ENCODE results near the gene RAI1. TPM values are rescaled to one million over a fixed set of nuclear protein-coding genes. Genes with fewer than 3 reads are reported as not detected.

RAI1 gene
- total RNA-seq, 2 donors from 2014 or later = 15.8 to 23.8 TPM

- ATAC-seq (no peak), DNase-seq (no peak)
- intact Hi-C loops (cut with DNase I, micrococcal nuclease) = no loop called here
Observed at GRCh38 chr17:17848311-17849082, 167.2 kb downstream of the RAI1 start.

GRCh38 chr17:17849147-17849820 lies 168.0 kb downstream of the RAI1 start:
- DNase-seq (peak; percentile 52 to 73), ATAC-seq (peak; percentile 44)
- intact Hi-C loops (cut with DNase I, micrococcal nuclease) = no loop called here

GRCh38 chr17:17849845-17850373 lies 168.7 kb downstream of the RAI1 start:
- intact Hi-C loops (cut with DNase I, micrococcal nuclease) = loop anchor here in 1 of 2 donors (5.0 kb wide), 1 partner anchor 38 kb away; no protein-coding TSS in a partner anchor
- ATAC-seq = peak; percentile 6

GRCh38 chr17:17851103-17852002 lies 170.1 kb downstream of the RAI1 start:
- intact Hi-C loops (cut with DNase I, micrococcal nuclease) = loop anchor here in 1 of 2 donors (5.0 kb wide), 1 partner anchor 39 kb away; no protein-coding TSS in a partner anchor
- ATAC-seq (no peak), DNase-seq (no peak)

More at GRCh38 chr17:17849845-17850373, 168.7 kb downstream of the RAI1 start:
- DNase-seq = no peak

GRCh38 chr17:17852930-17853329 lies 171.7 kb downstream of the RAI1 start:
- intact Hi-C loops (cut with DNase I, micrococcal nuclease) = loop anchor here in 1 of 2 donors (5.0 kb wide), 1 partner anchor 41 kb away; no protein-coding TSS in a partner anchor
- ATAC-seq (no peak), DNase-seq (no peak)

- DNase-seq = no peak
- intact Hi-C loops (cut with DNase I, micrococcal nuclease) = loop anchor here in 1 of 2 donors (5.0 kb wide), 1 partner anchor 42 kb away; no protein-coding TSS in a partner anchor
- no peak for ATAC-seq
Observed at GRCh38 chr17:17853811-17854447, 172.7 kb downstream of the RAI1 start.

- no peak for ATAC-seq
- intact Hi-C loops (cut with DNase I, micrococcal nuclease) = loop anchor here in 1 of 2 donors (5.0 kb wide), 1 partner anchor 54 kb away; no protein-coding TSS in a partner anchor
- no peak for DNase-seq
Observed at GRCh38 chr17:17855976-17856375, 174.7 kb downstream of the RAI1 start.

GRCh38 chr17:17856386-17856785 lies 175.1 kb downstream of the RAI1 start:
- DNase-seq (no peak), ATAC-seq (no peak)
- intact Hi-C loops (cut with DNase I, micrococcal nuclease) = loop anchor here in 1 of 2 donors (5.0 kb wide), 1 partner anchor 54 kb away; no protein-coding TSS in a partner anchor

GRCh38 chr17:17857496-17857895 lies 176.2 kb downstream of the RAI1 start:
- intact Hi-C loops (cut with DNase I, micrococcal nuclease) = loop anchor here in 1 of 2 donors (5.0 kb wide), 1 partner anchor 55 kb away; no protein-coding TSS in a partner anchor
- ATAC-seq = no peak
- DNase-seq = no peak

GRCh38 chr17:17859909-17860765 lies 178.9 kb downstream of the RAI1 start:
- DNase-seq (peak; percentile 43 to 72), ATAC-seq (peak; percentile 92)
- intact Hi-C loops (cut with DNase I, micrococcal nuclease) = loop anchor here (2.0 to 10.0 kb wide), 3 partner anchors 47 to 185 kb away; no protein-coding TSS in a partner anchor

- DNase-seq (no peak), ATAC-seq (peak; percentile 20)
- intact Hi-C loops (cut with DNase I, micrococcal nuclease) = loop anchor here in 1 of 2 donors (2.0 to 10.0 kb wide), 2 partner anchors 48 to 186 kb away; no protein-coding TSS in a partner anchor
Observed at GRCh38 chr17:17860766-17861107, 179.5 kb downstream of the RAI1 start.

Small RNA genes lying within 50 kb of the gene (microRNA-seq; reads per million reads assigned to microRNA genes)
- gene MIR33B (33.6 to 182 reads per million in 2 donors), gene MIR6777 (0.53 to 1.4 reads per million in 2 donors)

Other genes starting within 250 kb of the RAI1 start
- 10 to 100 TPM; 19.5 to 20.4 TPM for gene MED9, start 204.5 kb upstream of the RAI1 start, total RNA-seq
- gene RASD1, start 185.1 kb upstream of the RAI1 start, total RNA-seq = 10 to 100 TPM; 20.9 to 24.6 TPM
- 10 to 100 TPM; 13.8 to 18.6 TPM for gene PEMT, start 89.8 kb upstream of the RAI1 start, total RNA-seq
- 100 to 1,000 TPM; 125 to 161 TPM for gene SREBF1, start 155.5 kb downstream of the RAI1 start, total RNA-seq

All from left colon (tissue), 2 donors.